ENCODE measurements around the gene ZWILCH.
"Not testable (repeated sequence)": the region's sequence is repeated elsewhere in the genome, so short reads cannot be mapped to it uniquely, and the experiment has no call there.

The ZWILCH gene

DNA sequence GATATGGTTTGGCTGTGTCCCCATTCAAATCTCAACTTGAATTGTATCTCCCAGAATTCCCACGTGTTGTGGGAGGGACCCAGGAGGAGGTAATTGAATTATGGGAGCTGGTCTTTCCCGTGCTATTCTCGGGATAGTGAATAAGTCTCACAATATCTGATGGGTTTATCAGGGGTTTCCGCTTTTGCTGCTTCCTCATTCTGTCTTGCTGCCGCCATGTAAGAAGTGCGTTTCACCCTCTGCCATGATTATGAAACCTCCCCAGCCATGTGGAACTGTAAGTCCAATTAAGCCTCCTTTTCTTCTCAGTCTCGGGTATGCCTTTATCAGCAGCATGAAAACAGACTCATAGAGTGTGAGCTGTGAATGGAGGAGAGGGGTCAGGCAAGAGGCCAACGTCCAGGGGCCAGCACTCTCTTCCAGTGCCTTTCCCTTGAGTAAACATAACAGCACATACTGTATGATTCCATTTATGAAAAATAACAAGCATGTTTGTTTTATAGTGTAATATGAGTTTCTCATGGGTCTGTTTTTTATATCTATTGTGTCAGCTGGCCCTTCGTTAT is 76.9 kb downstream of the ZWILCH start:
- TF ChIP-seq, protein P1, sequence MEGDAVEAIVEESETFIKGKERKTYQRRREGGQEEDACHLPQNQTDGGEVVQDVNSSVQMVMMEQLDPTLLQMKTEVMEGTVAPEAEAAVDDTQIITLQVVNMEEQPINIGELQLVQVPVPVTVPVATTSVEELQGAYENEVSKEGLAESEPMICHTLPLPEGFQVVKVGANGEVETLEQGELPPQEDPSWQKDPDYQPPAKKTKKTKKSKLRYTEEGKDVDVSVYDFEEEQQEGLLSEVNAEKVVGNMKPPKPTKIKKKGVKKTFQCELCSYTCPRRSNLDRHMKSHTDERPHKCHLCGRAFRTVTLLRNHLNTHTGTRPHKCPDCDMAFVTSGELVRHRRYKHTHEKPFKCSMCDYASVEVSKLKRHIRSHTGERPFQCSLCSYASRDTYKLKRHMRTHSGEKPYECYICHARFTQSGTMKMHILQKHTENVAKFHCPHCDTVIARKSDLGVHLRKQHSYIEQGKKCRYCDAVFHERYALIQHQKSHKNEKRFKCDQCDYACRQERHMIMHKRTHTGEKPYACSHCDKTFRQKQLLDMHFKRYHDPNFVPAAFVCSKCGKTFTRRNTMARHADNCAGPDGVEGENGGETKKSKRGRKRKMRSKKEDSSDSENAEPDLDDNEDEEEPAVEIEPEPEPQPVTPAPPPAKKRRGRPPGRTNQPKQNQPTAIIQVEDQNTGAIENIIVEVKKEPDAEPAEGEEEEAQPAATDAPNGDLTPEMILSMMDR (IDR thresholded peaks at IDR 0.05; ENCODE audit: control insufficient read depth, insufficient read depth, low read depth, low read length, missing control alignments) = no peak
- no peak overlapping the region for H3K4me3 ChIP-seq (ENCODE audit: control insufficient read depth, low read depth, low read length)
- no peak for DNase-seq (ENCODE audit: low read depth)

DNA sequence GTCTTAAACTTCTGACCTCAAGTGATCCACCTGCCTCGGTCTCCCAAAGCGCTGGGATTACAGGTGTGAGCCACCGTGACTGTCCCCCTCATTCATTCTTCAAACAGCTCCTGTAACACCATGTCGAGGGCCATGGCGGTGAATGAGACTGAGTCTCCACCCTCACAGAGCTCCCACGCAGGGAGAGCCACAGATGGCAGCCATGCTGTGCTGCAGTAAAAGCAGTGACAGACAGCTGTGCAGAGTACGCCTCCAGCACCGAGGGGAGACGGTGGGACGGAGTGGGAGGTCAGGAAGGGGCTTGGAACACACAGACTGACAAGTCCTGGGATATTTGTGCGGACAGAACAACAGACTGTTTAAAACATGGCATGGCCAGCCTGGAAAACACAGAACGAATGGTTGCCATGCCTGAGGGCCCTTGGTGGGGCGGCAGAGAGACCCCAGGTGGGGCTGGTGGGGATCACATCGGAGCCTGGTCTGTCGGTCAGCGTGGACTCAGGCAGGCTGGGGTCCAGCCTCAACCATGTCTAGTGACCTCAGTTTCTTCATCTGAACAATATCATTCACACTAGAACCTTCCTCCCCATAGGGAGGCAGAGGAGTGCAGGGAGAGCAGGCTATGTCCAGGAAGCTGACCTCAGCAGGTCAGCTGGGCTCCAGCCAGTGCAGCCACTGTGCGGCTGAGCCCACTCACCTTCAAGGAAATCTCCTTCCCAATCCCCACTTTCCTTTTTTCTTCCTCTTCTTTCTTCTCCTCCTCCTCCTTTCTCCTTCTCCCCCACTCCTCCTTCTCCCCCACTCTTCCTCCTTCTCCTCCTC is 81.2 kb downstream of the ZWILCH start:
- TF ChIP-seq, protein P1 (IDR thresholded peaks at IDR 0.05; ENCODE audit: control insufficient read depth, insufficient read depth, low read depth, low read length, missing control alignments) = no peak
- no peak overlapping the region for H3K4me3 ChIP-seq (ENCODE audit: control insufficient read depth, low read depth, low read length)
- DNase-seq (ENCODE audit: low read depth) = no peak

DNA sequence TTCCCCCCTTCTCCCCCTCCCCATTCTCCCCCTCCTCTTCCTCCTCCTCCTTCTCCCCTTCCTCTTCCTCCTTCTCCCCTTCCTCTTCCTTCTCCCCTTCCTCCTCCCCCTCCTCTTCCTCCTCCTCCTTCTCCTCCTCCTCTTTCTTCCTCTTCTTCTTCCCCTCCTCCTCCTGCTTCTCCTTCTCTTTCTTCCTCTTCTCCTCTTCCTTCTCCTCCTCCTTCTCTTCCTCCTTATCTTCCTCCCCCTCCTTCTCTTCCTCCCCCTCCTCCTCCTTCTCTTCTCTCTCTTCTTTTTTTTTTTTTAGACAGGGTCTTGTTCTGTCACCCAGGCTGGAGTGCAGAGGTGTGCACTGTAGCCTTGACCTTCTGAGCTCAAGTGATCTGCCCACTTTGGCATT is 81.9 kb downstream of the ZWILCH start:
- H3K4me3 ChIP-seq (ENCODE audit: control insufficient read depth, low read depth, low read length) = no peak overlapping the region
- no peak for DNase-seq (ENCODE audit: low read depth)
- TF ChIP-seq, protein P1 (IDR thresholded peaks at IDR 0.05; ENCODE audit: control insufficient read depth, insufficient read depth, low read depth, low read length, missing control alignments) = no peak

DNA sequence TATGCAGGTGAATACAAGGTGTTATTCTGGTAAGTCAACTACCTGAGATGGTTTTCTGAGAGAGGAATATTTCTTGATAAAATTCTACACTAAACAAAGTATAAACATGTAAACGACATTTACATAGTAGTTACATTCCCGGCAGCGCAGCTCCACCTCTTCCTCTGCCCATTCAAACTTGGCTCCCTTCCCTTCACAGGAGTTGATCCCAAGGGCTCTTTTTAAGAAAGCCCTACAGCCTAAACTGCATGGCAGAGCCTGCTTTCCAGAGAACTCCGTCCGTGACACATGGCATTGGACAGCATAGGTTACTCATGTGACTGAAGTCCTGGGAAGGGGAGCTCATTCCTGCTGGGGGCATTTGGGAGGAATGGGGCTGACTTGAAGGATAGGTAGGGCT is 82.6 kb downstream of the ZWILCH start:
- TF ChIP-seq, protein P1 (IDR thresholded peaks at IDR 0.05; ENCODE audit: control insufficient read depth, insufficient read depth, low read depth, low read length, missing control alignments) = no peak
- H3K4me3 ChIP-seq (ENCODE audit: control insufficient read depth, low read depth, low read length) = no peak overlapping the region
- no peak for DNase-seq (ENCODE audit: low read depth)

DNA sequence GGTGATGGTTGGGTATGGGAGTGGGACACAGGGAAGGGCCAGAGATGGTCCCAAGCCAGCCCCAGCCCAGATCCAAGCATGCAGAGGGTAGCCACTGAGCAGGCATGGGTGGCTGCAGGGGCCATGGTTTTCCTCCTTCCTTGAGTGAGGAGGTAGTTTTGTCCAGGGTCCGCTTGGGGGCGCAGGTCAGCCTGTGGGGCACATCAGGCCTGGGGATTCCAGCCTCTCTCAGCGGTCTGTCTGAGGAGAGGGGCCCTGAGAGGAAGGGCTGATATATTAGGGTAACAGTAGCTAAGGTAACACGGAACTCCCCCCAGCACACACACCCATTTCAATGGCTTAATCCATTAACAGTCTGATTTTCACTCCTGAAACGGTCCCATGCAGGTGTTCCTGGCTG is 83.4 kb downstream of the ZWILCH start:
- no peak for DNase-seq (ENCODE audit: low read depth)
- TF ChIP-seq, protein P1 (IDR thresholded peaks at IDR 0.05; ENCODE audit: control insufficient read depth, insufficient read depth, low read depth, low read length, missing control alignments) = no peak
- no peak overlapping the region for H3K4me3 ChIP-seq (ENCODE audit: control insufficient read depth, low read depth, low read length)

DNA sequence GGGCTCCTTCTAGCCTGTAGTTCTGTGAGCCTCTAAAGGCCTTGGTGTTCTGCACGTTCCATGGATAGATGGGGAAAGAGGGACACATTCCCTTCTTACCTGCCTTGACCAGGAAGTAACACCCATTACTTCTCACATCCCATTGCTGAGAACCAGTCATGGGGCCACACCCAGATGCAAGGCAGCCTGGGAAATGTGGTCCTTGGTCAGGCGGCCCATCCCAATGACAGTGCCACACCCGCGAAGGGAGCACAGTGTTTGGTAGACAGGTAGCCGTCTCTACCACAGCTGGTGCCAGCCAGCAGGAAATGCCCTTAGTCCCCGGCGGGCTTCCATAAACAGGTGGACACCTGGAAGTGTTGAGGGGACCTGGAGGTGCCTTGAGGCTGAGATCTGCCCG is 83.8 kb downstream of the ZWILCH start:
- H3K4me3 ChIP-seq (ENCODE audit: control insufficient read depth, low read depth, low read length) = no peak overlapping the region
- TF ChIP-seq, protein P1 (IDR thresholded peaks at IDR 0.05; ENCODE audit: control insufficient read depth, insufficient read depth, low read depth, low read length, missing control alignments) = no peak
- DNase-seq (ENCODE audit: low read depth) = no peak

DNA sequence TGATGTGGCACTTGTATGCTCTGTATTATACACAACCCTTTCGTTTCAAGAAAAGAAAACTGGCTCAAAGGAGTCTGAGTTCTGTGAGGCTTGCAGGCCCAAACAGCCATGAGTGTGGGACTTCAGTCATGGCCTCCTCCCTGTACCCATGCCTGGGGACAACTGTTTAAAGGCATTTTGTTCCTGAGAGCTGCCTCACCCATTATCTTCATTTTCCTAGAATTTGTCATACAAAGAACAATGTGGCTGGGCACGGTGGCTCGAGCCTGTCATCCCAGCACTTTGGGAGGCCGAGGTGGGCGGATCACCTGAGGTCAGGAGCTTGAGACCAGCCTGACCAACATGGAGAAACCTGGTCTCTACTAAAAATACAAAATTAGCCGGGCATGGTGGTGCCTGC is 84.3 kb downstream of the ZWILCH start:
- not testable (repeated sequence) for H3K4me3 ChIP-seq (ENCODE audit: control insufficient read depth, low read depth, low read length); DNase-seq (ENCODE audit: low read depth)
